Dermis blood vessel endothelial cell (primary cell): ENCODE data around the gene EPX. TPM values are rescaled to one million over a fixed set of nuclear protein-coding genes. Genes with fewer than 3 reads are reported as not detected.

ENCODE experiments used
- DNase-seq: peaks from one replicate; pipeline ENCODE4 v3.0.0; 2010
- total RNA-seq: library from RNA; depleted of rRNA; stranded (reverse); fragments of >200 nt; gene quantifications from 2 replicates; pipeline ENCODE4 v1.2.3, GENCODE V29; 2014

Gene EPX
- total RNA-seq, 1 donor from 2014 or later: not detected

- no peak for DNase-seq
These were observed 7.4 kb upstream of the EPX start for GRCh38 chr17:58184986-58185761.

- no peak for DNase-seq
These were observed 5.9 kb upstream of the EPX start for GRCh38 chr17:58186591-58186990.

- no peak for DNase-seq
These were observed 5.5 kb upstream of the EPX start for GRCh38 chr17:58187063-58187462.

- no peak for DNase-seq
These were observed 4.9 kb upstream of the EPX start for GRCh38 chr17:58187675-58188074.

GRCh38 chr17:58189436-58190146 is 2.9 kb upstream of the EPX start:
- peak; percentile 48 for DNase-seq

- no peak for DNase-seq
These were observed 1.2 kb upstream of the EPX start for GRCh38 chr17:58191241-58191896.

GRCh38 chr17:58193641-58194255 is 1.2 kb downstream of the EPX start:
- no peak for DNase-seq

- no peak for DNase-seq
These were observed 3.1 kb downstream of the EPX start for GRCh38 chr17:58195518-58196123.

- no peak for DNase-seq
These were observed 4.1 kb downstream of the EPX start for GRCh38 chr17:58196610-58197009.

- DNase-seq: peak; percentile 68
These were observed 7.6 kb downstream of the EPX start for GRCh38 chr17:58200024-58200633.

- DNase-seq: no peak
These were observed 10.3 kb downstream of the EPX start for GRCh38 chr17:58202859-58203258.

GRCh38 chr17:58204796-58205195 is 12.3 kb downstream of the EPX start:
- no peak for DNase-seq

- no peak for DNase-seq
These were observed 13.4 kb downstream of the EPX start for GRCh38 chr17:58205936-58206335.

- no peak for DNase-seq
These were observed 14.9 kb downstream of the EPX start for GRCh38 chr17:58207451-58207850.

GRCh38 chr17:58208344-58208743 is 15.8 kb downstream of the EPX start:
- DNase-seq: no peak

- DNase-seq: no peak
These were observed 18.4 kb downstream of the EPX start for GRCh38 chr17:58210922-58211321.

- DNase-seq: no peak
These were observed 23.2 kb downstream of the EPX start for GRCh38 chr17:58215685-58216084.

- DNase-seq: no peak
These were observed 25.2 kb downstream of the EPX start for GRCh38 chr17:58217766-58218165.

- DNase-seq: peak; percentile 96
These were observed 26.7 kb downstream of the EPX start, which contains the start of gene MKS1 for GRCh38 chr17:58219007-58219788. TSS of gene MKS1 (minus strand) at chr17:58219255. CDS start at chr17:58219230, 25 bp downstream.

- peak; percentile 28 for DNase-seq
These were observed 27.3 kb downstream of the EPX start for GRCh38 chr17:58219789-58220183.

GRCh38 chr17:58224315-58224714 is 31.8 kb downstream of the EPX start:
- no peak for DNase-seq
